Vagina (tissue), 2 donors: ENCODE results near the gene NEK9.
A peak's percentile ranks its signal among the peaks of the same experiment; 100 is the strongest.

Experiments
- POLR2A ChIP-seq, 2 donors: fragments of 450-650 bp; IDR thresholded peaks; one replicate each; pipeline ENCODE4 v1.6.1; 2017; ENCODE audit warnings: antibody characterized with exemption in 2 of 2, mild to moderate bottlenecking in 2 of 2, moderate library complexity in 2 of 2
- POLR2AphosphoS5 ChIP-seq, 2 donors: sonication (generic); formaldehyde crosslinking; IDR thresholded peaks; one replicate each; pipeline ENCODE4 v1.9.0; 2017; ENCODE audit warnings: antibody characterized with exemption in 2 of 2, mild to moderate bottlenecking in 2 of 2, low read depth in 1 of 2; ENCODE audit not compliant: insufficient read depth in 1 of 2
- TF ChIP-seq, protein P1 (sequence below), 3 experiments: fragments of 450-650 bp in 2 of 3; fragments of 200-600 bp in 1 of 3; sonication (generic) in 1 of 3; IDR thresholded peaks; one replicate each; pipeline ENCODE4 v1.5.1; 2017 to 2019; ENCODE audit warnings: antibody characterized with exemption in 3 of 3, mild to moderate bottlenecking in 2 of 3, moderate library complexity in 2 of 3

DNA sequence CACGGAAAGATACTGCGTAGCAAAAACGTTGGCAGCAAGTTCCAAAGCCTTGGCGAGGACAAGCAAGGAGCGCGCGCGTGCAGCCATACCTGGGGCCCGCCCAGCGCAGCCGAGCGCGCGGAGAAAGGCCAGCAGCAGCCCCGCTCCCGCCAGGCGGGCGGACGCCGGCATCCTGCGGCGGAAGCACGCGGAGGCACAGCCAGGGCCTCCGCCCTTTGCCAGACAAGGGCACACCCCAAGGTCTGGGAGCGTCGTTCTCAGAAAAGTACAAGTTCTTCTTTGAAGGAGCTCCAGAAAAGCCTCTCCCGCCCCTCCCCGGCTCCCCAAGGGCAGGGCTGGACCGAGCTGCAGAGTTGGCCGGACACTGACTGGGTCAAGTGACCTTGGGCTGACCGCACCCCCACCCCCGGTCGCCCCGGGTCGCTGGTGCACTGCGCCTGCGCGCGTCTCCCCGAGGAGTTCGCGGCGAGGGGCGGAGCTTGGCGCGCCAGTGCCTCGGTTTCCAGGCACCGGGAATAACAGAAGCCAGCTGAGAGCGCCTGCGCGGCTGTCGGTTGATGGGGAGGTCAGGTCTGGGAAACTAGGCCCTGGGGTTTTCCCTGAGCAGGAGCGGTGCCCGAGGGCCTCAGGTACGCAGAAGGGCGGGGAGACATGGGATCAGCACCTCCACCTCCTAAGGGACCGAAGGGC, 57.6 kb downstream of the NEK9 start, which contains the start of gene ZC2HC1C:
- TF ChIP-seq, protein P1, sequence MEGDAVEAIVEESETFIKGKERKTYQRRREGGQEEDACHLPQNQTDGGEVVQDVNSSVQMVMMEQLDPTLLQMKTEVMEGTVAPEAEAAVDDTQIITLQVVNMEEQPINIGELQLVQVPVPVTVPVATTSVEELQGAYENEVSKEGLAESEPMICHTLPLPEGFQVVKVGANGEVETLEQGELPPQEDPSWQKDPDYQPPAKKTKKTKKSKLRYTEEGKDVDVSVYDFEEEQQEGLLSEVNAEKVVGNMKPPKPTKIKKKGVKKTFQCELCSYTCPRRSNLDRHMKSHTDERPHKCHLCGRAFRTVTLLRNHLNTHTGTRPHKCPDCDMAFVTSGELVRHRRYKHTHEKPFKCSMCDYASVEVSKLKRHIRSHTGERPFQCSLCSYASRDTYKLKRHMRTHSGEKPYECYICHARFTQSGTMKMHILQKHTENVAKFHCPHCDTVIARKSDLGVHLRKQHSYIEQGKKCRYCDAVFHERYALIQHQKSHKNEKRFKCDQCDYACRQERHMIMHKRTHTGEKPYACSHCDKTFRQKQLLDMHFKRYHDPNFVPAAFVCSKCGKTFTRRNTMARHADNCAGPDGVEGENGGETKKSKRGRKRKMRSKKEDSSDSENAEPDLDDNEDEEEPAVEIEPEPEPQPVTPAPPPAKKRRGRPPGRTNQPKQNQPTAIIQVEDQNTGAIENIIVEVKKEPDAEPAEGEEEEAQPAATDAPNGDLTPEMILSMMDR (IDR thresholded peaks at IDR 0.05), result no peak
- TF ChIP-seq POLR2A (IDR thresholded peaks at IDR 0.05) (no peak), POLR2AphosphoS5 (IDR thresholded peaks at IDR 0.05; ENCODE audit: insufficient read depth in 1 of 2, low read depth in 1 of 2) (peak; percentile 91 to 93)
